HUES64 (cell line): ENCODE measurements around the gene RAB3IL1.

Source experiments
- H3K27ac ChIP-seq: 2 replicates; pipeline ENCODE4 v1.7.0; 2013; ENCODE audit warnings: low read depth, low read length, inconsistent platforms
- H3K27me3 ChIP-seq: 2 replicates; pipeline ENCODE4 v1.6.1; 2013; ENCODE audit warnings: mild to moderate bottlenecking, low read length; ENCODE audit not compliant: insufficient read depth
- H3K36me3 ChIP-seq: 2 replicates; pipeline ENCODE4 v1.6.1; 2013; ENCODE audit warnings: mild to moderate bottlenecking, low read length; ENCODE audit not compliant: insufficient read depth
- H3K4me1 ChIP-seq: 2 replicates; pipeline ENCODE4 v1.6.1; 2013; ENCODE audit warnings: mild to moderate bottlenecking, low read length, moderate library complexity; ENCODE audit not compliant: insufficient read depth
- H3K4me3 ChIP-seq: 2 replicates; pipeline ENCODE4 v1.5.1; 2013; ENCODE audit warnings: mild to moderate bottlenecking, low read length, moderate library complexity
- H3K9ac ChIP-seq: 2 replicates; pipeline ENCODE4 v1.6.1; 2013; ENCODE audit warnings: mild to moderate bottlenecking, low read depth, low read length
- H3K9me3 ChIP-seq: 2 replicates; pipeline ENCODE4 v1.6.1; 2013; ENCODE audit warnings: low read depth, low read length; ENCODE audit not compliant: insufficient read depth
- WGBS: fragments of 150-250, 120-280 bp; methylation state at CpG from one replicate; pipeline ENCODE4 v1.1.7; 2013; ENCODE audit warnings: missing lambda C conversion rate; 5-methylcytosine and 5-hydroxymethylcytosine counted together

RAB3IL1 gene

DNA sequence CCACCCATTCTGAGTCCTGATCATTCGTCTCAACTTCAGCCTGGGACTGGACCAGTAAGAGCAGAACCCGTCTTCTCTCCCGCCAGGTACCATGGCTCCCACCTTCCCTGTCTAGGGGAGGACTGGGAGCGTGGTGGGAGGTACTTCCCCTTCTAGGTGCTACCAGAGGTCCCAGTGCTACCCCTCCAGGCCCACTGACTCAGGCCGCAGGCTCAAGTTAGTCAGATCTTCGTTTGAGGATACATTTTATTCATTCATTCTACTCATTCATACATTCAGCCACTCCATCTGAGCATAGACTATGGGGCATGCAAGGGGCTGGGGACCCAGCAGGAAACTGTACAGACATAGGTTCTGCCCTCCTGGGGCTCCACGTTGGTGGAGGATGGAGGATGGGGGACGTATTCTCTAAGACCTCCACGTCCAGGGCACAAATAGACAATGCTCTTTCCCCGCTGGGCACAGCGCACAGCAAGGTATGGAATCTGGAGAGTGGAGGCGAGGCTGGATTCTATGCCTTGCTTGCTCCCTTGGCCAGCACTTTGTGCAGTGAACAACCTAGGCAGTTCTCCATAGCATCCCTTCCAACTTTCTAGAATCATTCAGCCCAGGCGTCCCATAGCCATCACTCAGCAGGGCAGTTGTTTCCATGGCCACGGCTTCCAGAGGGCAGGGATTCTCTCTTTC lies 1.0 kb upstream of the RAB3IL1 start:
- no peaks in the 10 kb centered on the region for H3K36me3 ChIP-seq
- H3K4me1 ChIP-seq = peaks cover 8% of the 10 kb centered on the region
- peaks cover 28% of the 10 kb centered on the region for H3K27me3 ChIP-seq
- H3K27ac ChIP-seq = no peak overlapping the region
- no peak overlapping the region for H3K9ac ChIP-seq
- no peaks in the 10 kb centered on the region for H3K9me3 ChIP-seq
- WGBS = 89% methylated on average over 14 of the region's 14 CpGs
- peak overlapping the region; percentile 59; the same call in 1 of the 2 replicates for H3K4me3 ChIP-seq

DNA sequence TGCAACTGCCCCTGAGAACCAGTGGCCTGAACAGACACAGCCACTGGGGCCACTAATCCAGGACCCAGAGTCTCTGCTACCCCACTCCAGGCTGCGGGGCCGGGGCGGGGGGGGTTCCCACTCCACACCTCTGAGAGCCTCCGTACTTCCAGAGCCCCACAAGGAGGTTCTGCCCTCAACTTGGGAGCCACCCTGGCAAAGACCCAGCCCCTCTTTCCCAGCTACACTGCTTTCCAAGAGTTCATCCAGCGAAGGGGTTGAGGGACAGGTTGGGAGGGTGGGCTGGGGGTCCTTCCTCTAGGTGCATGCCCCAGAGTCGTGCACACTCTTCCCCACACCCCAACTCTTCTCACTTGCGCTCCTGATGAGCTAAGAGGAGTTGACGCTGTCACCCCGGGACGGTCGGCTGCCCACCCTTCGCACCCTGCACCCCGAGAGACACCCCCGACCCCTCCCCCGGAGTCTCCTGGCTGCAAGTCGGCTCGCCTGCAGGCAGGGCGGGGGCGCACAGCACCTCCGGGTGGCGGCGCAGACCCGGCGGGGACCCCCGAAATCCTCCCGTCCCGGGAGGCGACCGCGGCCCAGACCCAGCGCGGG lies 531 bp downstream of the RAB3IL1 start:
- Histone ChIP-seq H3K4me3 (peak overlapping the region; percentile 59), H3K4me1 (no peaks in the 10 kb centered on the region; the same call in 1 of the 2 replicates), H3K27ac (no peak overlapping the region), H3K9ac (peak overlapping the region; percentile 40; the same call in 1 of the 2 replicates), H3K27me3 (peaks cover 28% of the 10 kb centered on the region), H3K36me3 (no peaks in the 10 kb centered on the region), H3K9me3 (no peaks in the 10 kb centered on the region)
- WGBS = 15% methylated on average over 31 of the region's 32 CpGs

DNA sequence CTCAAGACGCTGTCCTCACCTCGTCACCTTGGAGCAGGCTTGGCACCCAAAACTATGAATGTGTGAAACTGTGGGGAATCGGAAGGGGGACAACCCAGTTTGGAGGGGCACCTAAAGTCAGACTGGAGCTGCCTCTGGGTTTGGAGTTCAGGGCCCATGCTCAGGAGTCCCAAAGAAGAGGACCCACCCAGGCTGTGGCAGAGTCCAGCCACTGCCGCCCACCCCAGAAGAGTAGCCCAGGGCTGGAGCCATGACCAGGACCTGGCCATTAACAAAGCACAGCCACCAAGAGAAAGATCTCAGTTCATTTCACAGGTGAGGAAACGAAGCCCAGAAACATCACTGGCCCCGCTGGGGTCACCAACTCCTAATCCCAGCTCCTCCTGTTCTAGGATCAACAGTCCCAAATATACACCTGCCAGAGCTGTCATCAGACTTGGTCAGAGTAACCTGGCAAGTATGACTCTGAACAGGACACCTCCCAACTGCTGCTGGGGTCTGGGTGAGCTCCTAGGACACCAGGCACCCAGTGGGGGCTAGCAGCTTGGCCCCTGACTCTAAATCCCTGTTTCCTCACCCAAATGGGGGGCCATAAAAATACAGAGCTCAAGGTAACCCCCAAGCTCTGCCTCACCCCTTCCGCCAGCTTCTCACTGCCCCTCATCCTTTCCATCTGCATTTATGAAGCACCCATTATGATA lies 2.7 kb downstream of the RAB3IL1 start:
- peaks cover 28% of the 10 kb centered on the region for H3K27me3 ChIP-seq
- WGBS = 94% methylated on average over 7 of the region's 7 CpGs
- H3K4me3 ChIP-seq = no peak overlapping the region
- no peaks in the 10 kb centered on the region; the same call in 1 of the 2 replicates for H3K4me1 ChIP-seq
- no peak overlapping the region for H3K9ac ChIP-seq
- no peaks in the 10 kb centered on the region for H3K36me3 ChIP-seq
- no peaks in the 10 kb centered on the region for H3K9me3 ChIP-seq
- H3K27ac ChIP-seq = no peak overlapping the region

DNA sequence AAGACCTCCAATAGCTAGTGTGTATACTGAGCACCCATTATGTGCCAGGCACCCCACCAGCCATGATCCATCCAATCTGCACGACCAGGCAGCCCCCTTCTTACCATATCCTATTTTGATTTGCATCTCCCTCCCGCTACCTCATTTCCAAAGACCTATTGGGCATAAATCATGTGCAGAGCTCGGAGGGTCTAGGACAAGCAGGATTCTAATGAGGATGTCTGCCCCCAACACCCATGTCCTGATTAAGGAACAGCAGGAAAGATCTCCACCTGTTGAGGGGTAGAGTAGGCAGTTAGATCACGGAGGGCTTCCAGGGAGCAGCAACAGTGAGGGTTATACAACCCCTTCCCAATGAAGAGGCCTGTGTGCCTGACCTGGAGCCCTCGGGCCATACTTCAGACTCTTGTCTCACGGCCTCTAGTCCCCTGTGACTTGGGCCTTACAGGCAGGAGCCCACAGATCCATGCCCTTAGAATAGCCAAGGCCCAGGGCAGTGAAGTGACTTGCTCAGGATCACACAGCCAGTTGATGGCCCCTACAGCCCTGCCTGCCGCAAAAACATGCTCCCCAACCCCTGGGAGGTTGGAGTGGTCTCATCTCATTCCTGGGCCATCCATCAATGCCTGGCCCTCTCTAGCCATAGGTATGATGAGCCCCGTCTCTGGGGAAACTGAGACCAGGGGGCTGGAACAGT lies 3.5 kb downstream of the RAB3IL1 start:
- 88% methylated on average over 8 of the region's 8 CpGs for WGBS
- H3K9me3 ChIP-seq = no peaks in the 10 kb centered on the region
- no peak overlapping the region for H3K4me3 ChIP-seq
- H3K27ac ChIP-seq = no peak overlapping the region
- H3K9ac ChIP-seq = no peak overlapping the region
- no peaks in the 10 kb centered on the region for H3K36me3 ChIP-seq
- peaks cover 25% of the 10 kb centered on the region for H3K27me3 ChIP-seq
- peaks cover 5% of the 10 kb centered on the region for H3K4me1 ChIP-seq

DNA sequence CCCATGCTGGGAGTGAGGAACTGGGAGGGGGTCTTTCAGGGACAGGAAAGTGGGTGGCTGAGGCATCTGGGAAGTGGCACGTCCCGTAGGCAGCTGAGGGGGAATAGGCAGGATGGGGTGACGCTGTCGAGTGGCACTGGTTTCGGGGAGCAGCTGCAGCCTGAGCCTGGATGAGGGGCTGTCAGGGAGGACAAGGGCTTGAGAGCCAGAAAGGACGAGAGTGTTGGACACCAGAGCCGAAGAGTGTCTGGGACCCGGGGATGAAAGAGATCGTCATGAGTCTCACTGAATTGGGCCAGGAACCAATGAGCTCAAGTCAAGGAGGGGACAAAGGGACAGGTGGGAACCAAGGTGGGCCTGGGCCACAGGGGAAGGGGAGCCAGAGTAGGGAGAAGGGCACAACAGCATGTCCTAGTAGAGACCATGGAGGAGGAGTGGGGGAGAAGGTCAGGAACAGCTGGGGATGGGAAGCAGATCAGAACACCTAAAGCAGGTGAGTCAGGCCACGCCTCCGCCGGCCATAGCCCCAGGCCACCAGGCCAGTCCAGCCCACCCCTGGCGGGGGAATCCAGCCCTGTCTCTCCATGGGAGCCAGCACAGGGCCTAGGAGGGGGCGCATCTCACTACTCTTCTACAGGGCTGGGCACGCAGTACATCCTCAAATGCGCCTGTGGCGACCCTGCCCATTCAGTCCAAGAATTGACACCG lies 4.2 kb downstream of the RAB3IL1 start:
- Histone ChIP-seq H3K9me3 (no peaks in the 10 kb centered on the region), H3K4me3 (no peak overlapping the region), H3K4me1 (peaks cover 8% of the 10 kb centered on the region), H3K27me3 (peaks cover 18% of the 10 kb centered on the region), H3K36me3 (no peaks in the 10 kb centered on the region), H3K27ac (no peak overlapping the region), H3K9ac (no peak overlapping the region)
- WGBS = 88% methylated on average over 18 of the region's 18 CpGs

DNA sequence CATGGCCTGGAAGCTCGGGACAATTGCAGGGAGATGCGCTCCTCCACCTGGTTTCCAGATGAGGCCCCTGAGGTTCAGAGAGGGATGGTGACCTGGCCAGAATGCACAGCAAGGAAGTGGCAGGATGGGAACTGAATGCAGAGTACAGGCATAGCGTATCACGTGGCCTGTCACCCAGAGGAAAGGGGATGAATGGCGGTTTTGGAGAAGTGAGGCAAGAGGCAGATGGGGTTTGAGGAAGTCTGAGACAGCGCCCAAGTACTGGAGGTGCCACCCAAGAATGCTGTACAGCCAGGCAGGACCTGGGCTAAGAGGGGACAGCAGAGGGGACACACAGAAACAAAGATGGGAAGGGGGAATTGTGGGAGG lies 4.9 kb downstream of the RAB3IL1 start:
- no peaks in the 10 kb centered on the region for H3K36me3 ChIP-seq
- WGBS = 89% methylated on average over 6 of the region's 6 CpGs
- peaks cover 8% of the 10 kb centered on the region for H3K4me1 ChIP-seq
- peaks cover 12% of the 10 kb centered on the region for H3K27me3 ChIP-seq
- no peak overlapping the region for H3K9ac ChIP-seq
- no peaks in the 10 kb centered on the region for H3K9me3 ChIP-seq
- no peak overlapping the region for H3K4me3 ChIP-seq
- H3K27ac ChIP-seq = no peak overlapping the region

DNA sequence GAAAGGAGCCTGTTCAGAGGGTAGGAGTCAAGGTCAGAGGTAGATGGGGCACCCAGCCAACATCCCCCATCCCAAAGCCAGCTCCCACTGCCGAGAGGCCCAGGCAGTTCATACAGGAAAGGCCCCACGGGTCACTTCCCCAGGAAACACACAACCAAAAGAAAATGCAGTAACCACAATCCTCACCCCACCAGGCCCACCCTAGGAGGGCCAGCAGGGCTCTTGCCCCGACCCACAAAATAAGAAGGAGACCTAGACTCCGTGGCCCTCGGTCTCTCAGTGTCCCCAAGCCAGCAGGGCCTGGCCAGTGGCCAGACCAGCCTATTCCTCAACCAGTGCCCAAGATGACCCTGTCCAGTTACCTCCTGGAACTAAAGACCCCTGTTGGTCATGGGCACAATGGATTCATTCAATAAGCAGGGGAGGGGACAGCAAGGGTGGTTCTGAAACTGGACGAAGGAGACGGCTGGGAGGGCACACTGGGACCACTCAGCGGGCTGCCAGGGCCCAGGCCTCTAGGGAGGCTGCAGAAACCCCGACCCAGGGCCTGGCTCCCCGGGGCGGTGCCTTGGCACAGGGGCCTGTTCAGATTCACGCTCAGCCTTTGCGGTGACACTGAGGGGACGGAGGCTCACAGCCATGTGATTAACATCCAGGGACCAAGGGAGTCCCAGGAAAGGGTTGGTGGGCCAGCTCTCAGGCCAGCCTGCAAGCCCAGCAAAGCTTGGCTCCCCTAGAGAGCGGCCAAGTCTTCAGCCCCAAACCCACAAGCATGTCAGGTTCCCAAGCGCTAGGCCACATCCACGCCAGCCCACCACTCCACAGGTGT lies 5.5 kb downstream of the RAB3IL1 start:
- H3K36me3 ChIP-seq = no peaks in the 10 kb centered on the region
- H3K4me1 ChIP-seq = peaks cover 8% of the 10 kb centered on the region
- no peaks in the 10 kb centered on the region for H3K9me3 ChIP-seq
- no peak overlapping the region for H3K4me3 ChIP-seq
- 92% methylated on average over 17 of the region's 17 CpGs for WGBS
- no peak overlapping the region for H3K9ac ChIP-seq
- H3K27ac ChIP-seq = no peak overlapping the region
- peaks cover 7% of the 10 kb centered on the region for H3K27me3 ChIP-seq

DNA sequence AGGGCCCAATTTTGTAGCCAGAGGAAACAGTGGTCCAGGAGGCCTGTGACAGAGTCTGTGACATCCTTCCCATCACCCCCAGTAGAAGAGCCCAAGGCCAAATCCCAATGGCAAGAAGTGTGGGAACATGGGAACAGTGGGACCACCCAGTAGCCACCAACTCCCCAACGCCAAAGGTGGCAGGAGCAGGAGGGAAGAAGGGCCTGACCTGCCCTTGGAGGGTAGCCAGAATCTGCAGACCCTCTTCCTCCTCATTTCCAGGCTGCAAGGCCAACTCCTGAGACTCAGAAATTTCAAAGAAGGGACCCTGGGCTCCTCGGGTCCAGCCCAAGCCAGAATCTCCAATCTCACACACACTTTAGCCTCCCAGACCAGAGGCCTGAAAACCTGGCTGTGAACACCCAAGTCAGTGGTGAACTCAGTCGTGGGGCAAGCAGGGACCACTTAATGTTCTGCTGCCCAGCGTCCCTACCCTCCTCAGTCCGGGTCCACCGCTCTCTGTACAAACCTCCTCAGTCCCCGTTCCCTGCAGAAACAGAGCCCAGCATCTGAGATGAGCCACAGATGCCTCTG lies 6.2 kb downstream of the RAB3IL1 start:
- Histone ChIP-seq H3K9me3 (no peaks in the 10 kb centered on the region), H3K4me3 (no peak overlapping the region), H3K27ac (no peak overlapping the region), H3K27me3 (peaks cover under 1% of the 10 kb centered on the region; the same call in 1 of the 2 replicates), H3K9ac (no peak overlapping the region), H3K36me3 (no peaks in the 10 kb centered on the region), H3K4me1 (peaks cover 8% of the 10 kb centered on the region)
- WGBS = 88% methylated on average over 7 of the region's 7 CpGs

DNA sequence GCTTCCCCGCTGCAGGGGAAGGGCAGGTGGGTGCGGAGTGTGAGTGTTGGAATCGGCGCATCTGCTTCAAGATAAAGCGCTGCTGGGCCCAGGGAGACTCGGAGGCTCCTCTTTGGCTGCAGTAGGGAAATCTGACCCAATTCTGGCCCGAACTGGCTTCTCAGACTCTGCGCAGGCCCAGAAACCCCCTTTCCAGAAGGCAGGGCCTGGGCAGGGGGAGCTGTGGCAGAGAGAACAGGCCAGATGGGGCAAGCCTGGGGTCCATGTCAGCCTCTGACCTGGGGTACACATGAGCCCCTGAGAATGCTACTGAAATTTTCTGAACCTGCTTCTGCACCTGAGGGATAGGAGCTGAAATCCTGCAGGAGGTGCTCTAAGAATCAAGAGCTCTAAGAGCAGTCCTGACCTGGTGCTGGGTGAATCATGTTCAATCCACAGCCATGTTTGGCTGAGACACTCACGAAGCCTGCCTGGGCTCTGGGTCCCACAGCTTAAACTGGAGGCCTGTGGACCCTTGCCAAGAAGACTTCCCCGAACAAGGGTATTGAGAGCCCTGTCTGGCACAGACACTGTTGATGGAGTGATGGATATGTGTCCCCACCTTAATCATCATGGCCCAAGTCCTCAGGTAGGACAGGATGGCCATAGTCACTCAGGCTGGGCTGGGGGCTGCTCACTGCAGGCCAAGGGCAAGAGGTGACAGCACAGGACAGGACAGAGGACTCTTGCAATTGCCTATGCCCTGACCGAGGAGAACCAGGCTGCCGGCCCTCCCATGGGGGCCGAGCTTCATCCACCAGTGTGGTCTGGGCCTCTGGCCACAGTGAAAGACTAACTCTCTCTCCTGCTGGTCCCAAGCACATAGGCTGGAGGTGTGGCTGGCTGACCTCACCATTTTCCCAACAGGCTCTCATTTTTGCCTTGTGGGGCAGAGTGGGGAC lies 6.9 kb downstream of the RAB3IL1 start:
- H3K4me1 ChIP-seq = peaks cover 8% of the 10 kb centered on the region
- H3K9me3 ChIP-seq = no peaks in the 10 kb centered on the region
- H3K27me3 ChIP-seq = no peaks in the 10 kb centered on the region
- H3K36me3 ChIP-seq = no peaks in the 10 kb centered on the region
- WGBS = 92% methylated on average over 13 of the region's 13 CpGs
- no peak overlapping the region for H3K9ac ChIP-seq
- H3K4me3 ChIP-seq = no peak overlapping the region
- no peak overlapping the region for H3K27ac ChIP-seq
